Natural killer cell treated with Interleukin-12 subunit alpha and Interleukin-12 subunit beta and Interleukin-15 and Interleukin-18, amount 100 ng/mL, for 72 hours (primary cell): ENCODE results near the gene ROPN1L. TPM values are rescaled to one million over a fixed set of nuclear protein-coding genes. Genes with fewer than 3 reads are reported as not detected.
"Not testable (repeated sequence)": the region's sequence is repeated elsewhere in the genome, so short reads cannot be mapped to it uniquely, and the experiment has no call there.

Source experiments
- ATAC-seq, 2 donors: fragments of 150-1000 bp; cut with Tn5 transposase in 1 of 2; sonication (Bioruptor Pico), chemical (Tn5 transposase) in 1 of 2; 2 replicates each; pipeline ENCODE4 v1.10.0; 2021
- DNase-seq: peaks from one replicate; pipeline ENCODE4 v3.0.0; 2022; ENCODE audit warnings: low spot score
- H3K27ac Mint-ChIP-seq, 2 donors: 1 replicate in 1 of 2; 2 replicates in 1 of 2; pipeline ENCODE4 v1.8.0; 2022; ENCODE audit warnings: mixed read lengths in 2 of 2, mild to moderate bottlenecking in 1 of 2, moderate library complexity in 1 of 2
- H3K27me3 Mint-ChIP-seq, 2 donors: 1 replicate in 1 of 2; 2 replicates in 1 of 2; pipeline ENCODE4 v1.8.0; 2022; ENCODE audit warnings: mixed read lengths in 2 of 2
- H3K36me3 Mint-ChIP-seq: one replicate; pipeline ENCODE4 v1.8.0; 2022; ENCODE audit warnings: mixed read lengths
- H3K4me1 Mint-ChIP-seq, 2 donors: 1 replicate in 1 of 2; 2 replicates in 1 of 2; pipeline ENCODE4 v1.8.0; 2022; ENCODE audit warnings: low read depth in 2 of 2, mixed read lengths in 2 of 2, mild to moderate bottlenecking in 1 of 2
- H3K4me3 Mint-ChIP-seq: one replicate; pipeline ENCODE4 v1.8.0; 2022; ENCODE audit warnings: mixed read lengths
- H3K9me3 Mint-ChIP-seq: 2 replicates; pipeline ENCODE4 v1.8.0; 2022; ENCODE audit warnings: mixed read lengths
- total RNA-seq, 2 donors: library from RNA; stranded (reverse); gene quantifications; one replicate each; pipeline ENCODE4 v1.2.3, GENCODE V29; 2022

Gene ROPN1L
- total RNA-seq, 2 donors from 2014 or later = 0.57 to 2.6 TPM

DNA sequence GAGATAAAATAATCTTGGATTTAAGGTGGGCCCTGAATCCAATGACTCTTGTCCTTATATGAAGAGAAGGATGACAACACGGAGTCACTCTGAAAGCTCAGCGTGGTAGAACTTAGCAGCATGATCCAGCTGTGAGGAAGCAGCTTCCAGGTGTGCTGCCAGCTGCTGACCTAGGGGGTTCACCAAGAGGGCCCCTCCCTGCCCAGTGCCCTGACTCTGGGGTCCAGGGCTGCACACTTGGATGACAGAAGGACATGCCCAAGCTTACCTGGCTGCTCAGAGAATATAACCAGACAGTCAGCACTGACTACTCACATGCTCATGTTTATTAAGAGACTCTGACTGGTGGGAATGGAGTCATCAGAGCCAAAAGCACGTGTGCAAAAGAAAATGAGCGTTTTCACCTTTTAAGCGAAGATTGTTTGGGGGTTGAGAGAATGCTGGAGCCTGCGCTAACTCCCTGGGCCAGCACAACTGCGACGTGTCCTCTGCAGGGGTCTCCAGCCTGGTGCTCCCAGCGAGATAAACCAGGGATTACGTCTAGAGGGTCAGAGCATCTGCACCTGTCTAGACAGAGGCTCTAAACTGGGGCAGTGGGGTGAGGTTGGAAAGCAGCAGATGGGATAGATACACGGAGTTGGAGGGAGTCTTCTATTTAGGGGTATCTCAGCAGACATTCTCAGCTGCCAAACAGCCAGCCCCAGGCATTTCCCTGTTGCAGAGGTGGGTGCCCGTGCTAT lies 41.3 kb downstream of the ROPN1L start:
- no peaks in the 10 kb centered on the region for H3K9me3 Mint-ChIP-seq
- ATAC-seq (no peak), DNase-seq (no peak)
- H3K4me3 Mint-ChIP-seq = no peak overlapping the region
- peak overlapping the region in 1 of 2 donors; percentile 45 for H3K27ac Mint-ChIP-seq
- H3K4me1 Mint-ChIP-seq = peaks cover 0 to 11% of the 10 kb centered on the region in 2 donors
- H3K27me3 Mint-ChIP-seq = peaks cover 0 to 7% of the 10 kb centered on the region in 2 donors
- H3K36me3 Mint-ChIP-seq = no peaks in the 10 kb centered on the region

DNA sequence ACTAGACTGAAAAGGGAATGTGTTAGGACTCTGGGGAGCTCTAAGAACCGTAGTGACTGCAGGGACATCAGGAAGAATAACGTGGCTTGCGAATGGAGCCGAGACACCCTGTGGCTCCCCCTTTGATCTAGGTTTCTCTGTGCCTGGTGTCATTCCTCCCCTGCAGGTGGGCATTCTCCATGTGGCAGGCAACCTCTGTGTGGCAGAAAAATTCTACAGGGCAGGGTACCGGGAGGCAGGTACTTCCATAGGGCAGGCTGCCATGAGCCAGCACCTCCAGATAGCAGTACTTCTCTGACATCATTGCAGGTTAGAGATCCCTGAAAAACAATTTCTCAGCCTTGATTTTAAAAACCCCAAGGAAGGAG lies 43.1 kb downstream of the ROPN1L start:
- Mint-ChIP-seq H3K4me1 (peaks cover 6 to 16% of the 10 kb centered on the region in 2 donors), H3K4me3 (peak overlapping the region; percentile 20), H3K36me3 (no peaks in the 10 kb centered on the region), H3K27me3 (peaks cover 0 to 4% of the 10 kb centered on the region in 2 donors), H3K27ac (no peak overlapping the region), H3K9me3 (no peaks in the 10 kb centered on the region)
- ATAC-seq = no peak
- no peak for DNase-seq

DNA sequence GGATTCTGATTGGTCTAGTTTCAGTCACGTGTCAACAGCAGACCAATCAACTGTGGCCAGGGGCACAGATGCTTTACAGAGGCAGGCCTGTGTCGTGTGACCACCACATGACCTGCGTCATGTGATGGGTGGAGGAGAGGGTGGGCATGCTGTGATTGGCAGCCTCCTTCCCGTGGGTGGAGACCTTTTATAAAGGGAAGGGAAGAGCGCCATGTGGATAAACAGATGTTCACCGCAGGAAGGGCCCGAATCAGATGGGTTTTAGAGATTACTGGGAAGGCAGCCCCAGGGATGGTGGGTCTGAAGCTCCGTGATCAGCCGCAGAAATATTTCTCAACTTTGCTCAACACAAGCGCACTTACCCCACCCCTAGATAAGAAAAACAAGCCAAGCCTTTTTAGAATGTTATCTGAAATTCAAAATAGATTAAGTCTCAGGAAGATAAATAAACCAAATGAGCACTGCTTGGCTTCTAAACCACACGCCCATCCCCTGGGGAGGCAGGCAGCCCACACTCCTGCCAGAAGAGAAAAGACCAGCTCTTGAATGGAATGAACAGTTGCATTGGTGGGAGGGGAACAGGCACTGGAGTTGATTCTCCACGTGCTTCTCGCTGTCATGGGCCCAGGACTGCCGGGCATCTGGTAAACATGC lies 43.6 kb downstream of the ROPN1L start:
- peak overlapping the region; percentile 20 for H3K4me3 Mint-ChIP-seq
- DNase-seq = no peak
- H3K27ac Mint-ChIP-seq = no peak overlapping the region
- H3K9me3 Mint-ChIP-seq = no peaks in the 10 kb centered on the region
- ATAC-seq = peak in 1 of 2 donors; percentile 72
- H3K4me1 Mint-ChIP-seq = peaks cover 11 to 21% of the 10 kb centered on the region in 2 donors
- H3K36me3 Mint-ChIP-seq = no peaks in the 10 kb centered on the region
- H3K27me3 Mint-ChIP-seq = peaks cover 0 to 4% of the 10 kb centered on the region in 2 donors

DNA sequence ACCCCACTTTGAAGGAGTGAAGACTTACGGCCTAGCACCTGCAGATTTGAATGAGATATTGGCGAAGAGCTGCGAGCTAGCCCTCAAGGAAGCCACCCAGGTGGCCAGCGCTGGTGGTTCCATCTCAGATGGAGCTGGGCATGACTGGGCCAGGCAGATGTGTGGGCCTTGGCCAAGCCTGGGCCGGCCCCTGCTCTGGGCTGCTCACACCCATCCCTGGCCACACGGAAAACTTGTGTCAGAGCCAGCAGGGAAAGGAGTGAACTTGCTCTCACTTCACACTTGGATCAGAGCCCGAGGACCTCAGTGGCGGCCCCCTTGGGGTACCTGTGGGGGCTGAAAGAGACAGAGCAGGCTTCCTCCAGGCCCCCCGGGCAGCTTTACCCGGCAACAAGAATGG lies 44.2 kb downstream of the ROPN1L start:
- Mint-ChIP-seq H3K9me3 (no peaks in the 10 kb centered on the region), H3K27ac (no peak overlapping the region), H3K4me1 (peaks cover 13 to 22% of the 10 kb centered on the region in 2 donors), H3K36me3 (no peaks in the 10 kb centered on the region), H3K27me3 (peaks cover 0 to 4% of the 10 kb centered on the region in 2 donors), H3K4me3 (no peak overlapping the region)
- ATAC-seq = no peak
- DNase-seq = no peak

DNA sequence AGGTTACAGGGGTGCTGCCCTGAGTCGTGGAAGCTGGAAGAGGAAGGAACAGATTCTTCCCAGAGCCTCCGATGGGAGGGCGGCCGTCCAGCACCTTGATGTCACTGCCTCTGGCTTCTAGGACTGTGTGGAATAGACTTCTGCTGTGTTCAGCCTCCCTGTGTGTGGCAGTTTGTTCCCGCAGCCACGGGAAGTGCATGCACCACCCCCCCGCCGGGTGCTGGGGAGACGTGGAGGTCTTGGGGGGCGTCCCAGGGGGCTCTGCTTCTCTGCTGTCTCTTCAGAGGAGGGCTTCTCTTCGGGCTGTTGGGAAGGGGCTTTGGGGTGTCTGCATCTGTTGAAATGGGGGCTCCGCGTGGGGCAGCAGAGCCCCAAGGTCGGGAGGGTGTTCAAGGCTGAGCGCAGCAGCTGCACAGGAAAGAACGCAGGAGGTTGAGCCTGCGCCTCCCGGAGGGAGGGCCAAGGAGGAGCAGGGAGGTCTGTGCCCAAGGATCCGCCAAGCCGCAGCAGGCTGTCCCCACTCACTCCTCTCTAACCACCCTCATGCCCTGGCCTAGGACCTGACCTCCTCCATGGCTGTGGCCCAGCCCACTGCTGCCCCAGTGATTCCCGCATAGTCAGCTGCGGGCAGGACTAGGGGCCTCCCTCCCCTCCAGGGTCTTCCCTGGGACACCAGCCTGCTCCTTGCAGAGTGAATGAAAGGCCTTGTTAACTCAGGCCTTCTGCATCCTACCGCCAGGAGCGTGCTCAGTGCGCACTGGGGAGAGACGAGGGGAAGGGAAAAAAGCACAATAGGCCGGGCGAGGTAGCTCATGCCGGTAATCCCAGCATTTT lies 45.0 kb downstream of the ROPN1L start:
- ATAC-seq = no peak
- Mint-ChIP-seq H3K9me3 (no peaks in the 10 kb centered on the region), H3K27ac (no peak overlapping the region), H3K36me3 (no peaks in the 10 kb centered on the region), H3K4me1 (peaks cover 13 to 18% of the 10 kb centered on the region in 2 donors), H3K27me3 (peaks cover 0 to 4% of the 10 kb centered on the region in 2 donors), H3K4me3 (no peak overlapping the region)
- DNase-seq = no peak

DNA sequence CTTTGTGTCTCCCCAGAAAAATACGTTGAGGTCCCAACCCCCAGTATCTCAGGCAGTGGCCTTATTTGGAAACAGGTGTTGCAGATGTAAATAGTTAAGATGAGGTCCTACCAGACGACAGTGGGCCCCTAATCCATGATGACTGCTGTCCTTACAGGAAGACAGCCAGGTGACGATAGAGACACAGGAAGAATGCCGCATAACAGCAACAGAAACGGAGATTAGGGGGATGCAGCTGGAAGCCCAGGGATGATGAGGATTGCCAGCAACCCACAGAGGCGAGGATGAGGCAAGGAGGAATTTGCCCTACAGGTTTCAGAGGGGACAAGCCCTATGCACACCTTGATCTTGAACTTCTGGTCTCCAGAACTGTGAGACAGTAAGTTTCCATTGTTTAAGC lies 46.5 kb downstream of the ROPN1L start:
- no peak for DNase-seq
- H3K4me1 Mint-ChIP-seq = peaks cover 13 to 18% of the 10 kb centered on the region in 2 donors
- ATAC-seq = no peak
- no peaks in the 10 kb centered on the region for H3K9me3 Mint-ChIP-seq
- H3K36me3 Mint-ChIP-seq = no peaks in the 10 kb centered on the region
- H3K4me3 Mint-ChIP-seq = no peak overlapping the region
- no peak overlapping the region for H3K27ac Mint-ChIP-seq
- peaks cover 0 to 4% of the 10 kb centered on the region in 2 donors for H3K27me3 Mint-ChIP-seq

DNA sequence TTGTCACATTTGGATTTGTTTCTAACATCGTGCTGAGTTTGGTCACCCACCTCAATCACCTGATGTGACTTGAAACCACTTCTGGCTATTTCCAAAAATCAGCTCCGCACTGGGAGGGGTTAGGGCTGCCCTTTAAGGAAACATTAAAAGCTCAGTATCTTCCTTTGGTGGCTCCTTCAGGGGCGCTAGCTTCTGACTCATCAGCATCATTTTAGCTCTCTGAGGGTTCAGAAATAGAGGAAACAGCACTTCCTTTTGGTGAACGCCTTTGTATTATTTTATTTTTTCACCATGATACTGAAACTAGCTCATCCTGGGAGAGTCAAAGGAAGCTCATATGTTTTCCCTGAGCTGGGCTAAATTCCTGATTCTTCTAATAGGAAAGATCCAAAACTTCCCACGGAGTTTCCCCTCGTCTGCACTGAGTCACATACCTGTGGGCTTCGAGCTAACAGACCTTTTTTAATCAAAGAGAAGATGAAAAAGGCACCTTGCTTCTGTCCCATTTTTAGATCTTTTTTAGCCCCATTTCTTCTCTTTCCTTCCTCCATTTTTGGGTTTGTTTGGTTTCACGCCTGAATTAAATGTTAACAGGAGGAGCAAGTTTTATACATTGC lies 48.2 kb downstream of the ROPN1L start:
- ATAC-seq = peak in 1 of 2 donors; percentile 53
- peak overlapping the region; percentile 32 for H3K4me3 Mint-ChIP-seq
- no peaks in the 10 kb centered on the region for H3K9me3 Mint-ChIP-seq
- peaks cover 13 to 16% of the 10 kb centered on the region in 2 donors for H3K4me1 Mint-ChIP-seq
- H3K27me3 Mint-ChIP-seq = no peaks in the 10 kb centered on the region
- peaks cover 6% of the 10 kb centered on the region for H3K36me3 Mint-ChIP-seq
- peak overlapping the region in 1 of 2 donors; percentile 40 for H3K27ac Mint-ChIP-seq
- no peak for DNase-seq

DNA sequence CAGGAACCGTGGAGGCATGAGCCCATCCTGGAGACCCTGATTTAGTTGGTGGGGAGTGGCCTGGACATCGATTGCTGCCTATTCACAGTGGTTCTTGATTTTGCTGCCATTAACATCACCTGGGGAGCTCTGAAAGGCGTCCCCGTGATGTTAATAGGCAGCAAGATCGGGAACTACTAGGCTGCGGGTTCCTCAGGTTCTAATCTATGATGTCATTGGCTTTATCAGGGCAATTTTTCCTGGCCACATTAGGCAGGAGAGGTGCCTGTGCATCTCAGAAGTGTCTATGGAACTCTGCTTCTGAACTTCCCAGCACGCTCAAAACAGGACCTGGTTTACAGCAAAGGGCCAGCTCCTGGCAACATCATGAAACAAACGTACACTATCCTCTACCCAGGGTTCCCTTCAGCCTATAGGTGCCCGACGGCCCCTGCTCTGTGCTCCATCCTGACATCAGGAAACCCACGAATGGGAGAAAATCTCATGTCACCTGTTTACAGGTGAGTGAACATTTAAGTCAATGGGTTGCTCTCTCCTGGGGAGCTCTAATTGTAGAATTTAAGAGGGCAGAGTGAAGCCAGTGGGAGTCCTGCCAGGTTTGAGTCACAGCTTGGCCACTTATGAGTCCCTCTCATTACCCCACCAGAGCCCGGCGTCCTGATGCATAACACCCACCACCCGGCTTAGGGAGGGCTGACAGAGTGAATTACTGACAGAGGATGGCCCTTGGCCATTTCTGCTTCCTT lies 49.4 kb downstream of the ROPN1L start:
- DNase-seq (no peak), ATAC-seq (no peak)
- no peaks in the 10 kb centered on the region for H3K9me3 Mint-ChIP-seq
- peaks cover 6% of the 10 kb centered on the region for H3K36me3 Mint-ChIP-seq
- no peak overlapping the region for H3K4me3 Mint-ChIP-seq
- no peaks in the 10 kb centered on the region for H3K27me3 Mint-ChIP-seq
- peaks cover 12 to 13% of the 10 kb centered on the region in 2 donors for H3K4me1 Mint-ChIP-seq
- H3K27ac Mint-ChIP-seq = no peak overlapping the region

DNA sequence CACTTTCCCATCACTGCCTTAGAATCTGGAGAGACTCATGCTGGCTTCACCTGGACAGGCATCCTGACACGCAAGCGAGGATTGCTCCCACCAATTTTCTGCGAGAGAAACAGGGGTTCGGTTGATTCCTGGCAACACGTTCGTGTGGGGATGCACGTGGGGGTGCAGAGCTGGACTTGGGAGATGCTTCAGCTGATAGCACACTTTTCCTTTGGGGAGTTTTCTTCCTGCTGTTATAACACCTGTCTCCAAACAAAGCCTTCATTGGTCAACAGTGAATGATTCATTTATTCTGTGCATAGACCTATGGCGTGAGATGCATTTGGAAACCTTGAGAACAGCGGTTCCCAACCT lies 50.0 kb downstream of the ROPN1L start:
- H3K36me3 Mint-ChIP-seq = peaks cover 6% of the 10 kb centered on the region

DNA sequence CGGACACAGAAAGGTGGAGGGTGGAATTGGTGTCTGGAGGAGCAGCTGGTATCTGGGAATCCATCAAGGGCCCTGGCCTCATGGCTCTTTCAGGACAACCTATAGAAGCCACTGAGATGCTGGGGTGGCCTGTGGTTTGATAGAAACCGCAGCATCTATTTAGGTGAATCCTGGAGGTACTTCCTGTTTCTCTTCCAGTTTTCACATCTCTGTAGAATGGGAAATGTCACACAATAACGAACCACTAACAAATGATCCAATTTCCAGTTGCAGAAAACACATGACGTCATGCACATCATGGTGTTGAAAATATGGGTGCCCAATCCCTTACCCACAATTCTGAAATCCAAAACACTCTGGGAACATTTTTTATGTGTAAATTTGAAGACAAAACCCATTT lies 52.2 kb downstream of the ROPN1L start:
- Mint-ChIP-seq H3K4me3 (no peak overlapping the region), H3K9me3 (no peaks in the 10 kb centered on the region), H3K27ac (no peak overlapping the region), H3K4me1 (peaks cover 10 to 11% of the 10 kb centered on the region in 2 donors), H3K27me3 (no peaks in the 10 kb centered on the region), H3K36me3 (peaks cover 6% of the 10 kb centered on the region)
- DNase-seq = no peak
- ATAC-seq = no peak

More for the DNA sequence above, 50.0 kb downstream of the ROPN1L start:
- H3K27ac Mint-ChIP-seq = no peak overlapping the region
- ATAC-seq (no peak), DNase-seq (no peak)
- H3K27me3 Mint-ChIP-seq = no peaks in the 10 kb centered on the region
- H3K9me3 Mint-ChIP-seq = no peaks in the 10 kb centered on the region
- no peak overlapping the region for H3K4me3 Mint-ChIP-seq
- H3K4me1 Mint-ChIP-seq = peaks cover 12 to 13% of the 10 kb centered on the region in 2 donors

DNA sequence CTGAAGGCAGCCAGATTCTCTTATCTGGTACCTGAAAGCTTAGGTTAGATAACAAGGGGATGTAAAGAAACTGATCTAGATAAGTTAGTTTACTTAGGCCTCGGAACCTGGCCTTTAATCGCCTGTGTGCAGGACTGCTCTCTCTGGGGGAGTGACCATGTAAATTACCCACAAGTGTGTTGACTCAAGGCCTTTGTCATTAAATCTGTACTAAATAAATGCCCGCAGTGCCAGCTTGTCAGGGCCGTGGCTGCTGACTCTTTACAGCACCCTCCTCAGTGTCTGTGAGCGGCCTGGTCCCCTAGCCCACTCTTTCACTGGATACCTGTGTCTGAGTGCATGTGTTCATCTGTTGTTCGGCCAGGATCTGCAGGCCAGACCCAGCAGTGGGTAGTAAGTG lies 52.8 kb downstream of the ROPN1L start:
- ATAC-seq, DNase-seq, H3K9me3 Mint-ChIP-seq: not testable (repeated sequence)

DNA sequence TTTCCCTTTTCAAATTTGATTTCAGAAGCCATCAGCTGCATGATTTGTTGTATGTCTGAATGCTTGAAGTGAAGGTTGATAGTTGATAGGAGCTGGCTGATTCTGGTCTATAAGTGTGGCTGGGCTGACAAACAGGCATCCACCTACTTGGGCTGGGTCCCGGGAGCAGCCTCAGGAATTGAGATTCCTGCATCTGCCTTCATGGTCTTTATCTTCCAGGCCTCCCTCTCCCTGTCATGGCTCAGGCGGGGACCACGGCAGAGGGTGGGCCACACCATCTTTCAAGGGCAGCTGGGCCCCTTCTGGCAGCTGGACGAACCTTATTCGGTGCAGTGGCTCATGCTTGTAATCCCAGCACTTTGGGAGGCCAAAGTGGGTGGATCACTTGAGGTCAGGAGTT lies 55.9 kb downstream of the ROPN1L start:
- Mint-ChIP-seq H3K9me3 (no peaks in the 10 kb centered on the region), H3K27me3 (no peaks in the 10 kb centered on the region), H3K4me1 (no peaks in the 10 kb centered on the region), H3K4me3 (no peak overlapping the region), H3K27ac (no peak overlapping the region), H3K36me3 (peaks cover 6% of the 10 kb centered on the region)
- DNase-seq (no peak), ATAC-seq (no peak)

More for the DNA sequence above, 52.8 kb downstream of the ROPN1L start:
- not testable (repeated sequence) for H3K4me1 Mint-ChIP-seq, H3K36me3 Mint-ChIP-seq, H3K27me3 Mint-ChIP-seq, H3K4me3 Mint-ChIP-seq, H3K27ac Mint-ChIP-seq

DNA sequence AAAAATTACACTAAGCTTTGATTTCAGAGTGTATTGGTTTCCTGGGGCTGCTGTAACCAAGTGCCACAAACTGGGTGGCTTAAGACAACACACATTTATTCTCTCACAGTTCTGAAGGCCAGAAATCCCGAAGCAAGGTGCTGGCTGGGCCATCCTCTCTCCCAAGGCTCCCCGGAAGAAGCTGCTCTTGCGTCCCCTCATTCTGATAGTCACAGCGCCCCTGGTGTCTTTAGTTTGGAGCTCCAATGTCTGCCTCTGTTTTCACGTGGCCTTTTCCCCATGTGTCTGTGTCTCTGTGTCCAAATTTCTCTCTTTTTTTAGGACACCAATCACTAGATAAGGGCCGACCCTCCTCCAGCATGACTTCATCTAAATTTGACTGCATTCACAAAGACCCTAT lies 56.7 kb downstream of the ROPN1L start:
- H3K27ac Mint-ChIP-seq = no peak overlapping the region
- no peaks in the 10 kb centered on the region for H3K9me3 Mint-ChIP-seq
- no peak for DNase-seq
- H3K27me3 Mint-ChIP-seq = no peaks in the 10 kb centered on the region
- no peak overlapping the region for H3K4me3 Mint-ChIP-seq
- no peak for ATAC-seq
- H3K36me3 Mint-ChIP-seq = peaks cover 6% of the 10 kb centered on the region
- no peaks in the 10 kb centered on the region for H3K4me1 Mint-ChIP-seq
